CD8-positive, alpha-beta memory T cell (primary cell): Measurements from ENCODE around the gene CELF4. TPM values are rescaled to one million over a fixed set of nuclear protein-coding genes. Genes with fewer than 3 reads are reported as not detected.

Experiments
- CTCF ChIA-PET: fragments of 350-600 bp; sonication (Branson Sonifier 250); formaldehyde crosslinking; loops from one replicate; lab custom pipeline; 2021; ENCODE audit warnings: antibody characterized with exemption; lab: Charles Lee
- POLR2A ChIA-PET: fragments of 350-600 bp; sonication (Branson Sonifier 250); formaldehyde crosslinking; loops from one replicate; lab custom pipeline; 2021; ENCODE audit warnings: antibody characterized with exemption; lab: Charles Lee
- DNase-seq, 5 donors: peaks; one replicate each; pipeline versions ENCODE4 v3.0.0 to v3.0.0-alpha.2; 2020 to 2022; ENCODE audit warnings: mixed read lengths in 1 of 5
- H3K27ac ChIP-seq: one replicate; pipeline ENCODE4 v1.7.0; 2013; ENCODE audit warnings: low read depth, mild to moderate bottlenecking, low read length, moderate library complexity
- H3K27me3 ChIP-seq: 2 replicates; pipeline ENCODE4 v1.7.0; 2013; ENCODE audit warnings: low read length, mild to moderate bottlenecking; ENCODE audit not compliant: insufficient read depth, poor library complexity, severe bottlenecking
- H3K36me3 ChIP-seq: 2 replicates; pipeline ENCODE4 v1.7.0; 2013; ENCODE audit warnings: mild to moderate bottlenecking, low read length, moderate library complexity; ENCODE audit not compliant: insufficient read depth
- H3K4me1 ChIP-seq: 2 replicates; pipeline ENCODE4 v1.7.0; 2013; ENCODE audit warnings: mild to moderate bottlenecking, low read length, moderate library complexity; ENCODE audit not compliant: insufficient read depth
- H3K4me3 ChIP-seq: 2 replicates; pipeline ENCODE4 v1.7.0; 2013; ENCODE audit warnings: mild to moderate bottlenecking, low read length
- H3K9me3 ChIP-seq: 2 replicates; pipeline ENCODE4 v1.7.0; 2013; ENCODE audit warnings: mild to moderate bottlenecking, low read length
- H3K27ac Mint-ChIP-seq, 8 donors: one replicate each; pipeline ENCODE4 v1.8.0; 2020 to 2021; ENCODE audit warnings: mixed read lengths in 8 of 8, mild to moderate bottlenecking in 6 of 8, inconsistent platforms in 3 of 8, moderate library complexity in 3 of 8
- H3K27me3 Mint-ChIP-seq, 2 donors: one replicate each; pipeline ENCODE4 v1.8.0; 2020 to 2021; ENCODE audit warnings: mixed read lengths in 2 of 2, mild to moderate bottlenecking in 1 of 2, moderate library complexity in 1 of 2
- H3K36me3 Mint-ChIP-seq, 3 donors: one replicate each; pipeline ENCODE4 v1.8.0; 2020 to 2021; ENCODE audit warnings: mixed read lengths in 3 of 3, inconsistent platforms in 1 of 3, mild to moderate bottlenecking in 1 of 3
- H3K4me1 Mint-ChIP-seq, 3 donors: one replicate each; pipeline ENCODE4 v1.8.0; 2020 to 2021; ENCODE audit warnings: mixed read lengths in 3 of 3, inconsistent platforms in 1 of 3, mild to moderate bottlenecking in 1 of 3
- H3K4me3 Mint-ChIP-seq, 7 donors: one replicate each; pipeline ENCODE4 v1.8.0; 2020 to 2021; ENCODE audit warnings: mixed read lengths in 7 of 7, mild to moderate bottlenecking in 6 of 7, moderate library complexity in 4 of 7, inconsistent platforms in 2 of 7
- H3K9me3 Mint-ChIP-seq, 5 donors: one replicate each; pipeline ENCODE4 v1.8.0; 2020 to 2022; ENCODE audit warnings: mixed read lengths in 5 of 5, mild to moderate bottlenecking in 3 of 5, moderate library complexity in 2 of 5, inconsistent platforms in 1 of 5
- polyA plus RNA-seq: library from polyadenylated mRNA; unstranded; fragments of 300-500 nt; fragmentation: Illumina TruSeq; gene quantifications from one replicate; pipeline ENCODE4 v1.2.3, GENCODE V29; 2021
- total RNA-seq, 2 experiments: library from RNA; stranded (reverse); gene quantifications; one replicate each; pipeline ENCODE4 v1.2.3, GENCODE V29; 2021

CELF4 gene
- total and polyA plus RNA-seq, 3 experiments from 2014 or later, result not detected

GRCh38 chr18:37499913-37500312 lies 65.7 kb downstream of the CELF4 start:
- H3K9me3 ChIP-seq, result no peaks in the 10 kb centered on the region
- H3K4me1 ChIP-seq, result no peaks in the 10 kb centered on the region
- DNase-seq, result no peak
- Mint-ChIP-seq H3K27ac (no peak overlapping the region), H3K4me1 (no peaks in the 10 kb centered on the region), H3K36me3 (no peaks in the 10 kb centered on the region), H3K9me3 (peaks cover 0 to 4% (median 1%) of the 10 kb centered on the region in 5 donors), H3K4me3 (no peak overlapping the region), H3K27me3 (peaks cover 4 to 18% of the 10 kb centered on the region in 2 donors)
- POLR2A ChIA-PET, result no interaction called here
- H3K36me3 ChIP-seq, result no peaks in the 10 kb centered on the region
- no peak overlapping the region for H3K27ac ChIP-seq
- no peaks in the 10 kb centered on the region for H3K27me3 ChIP-seq
- H3K4me3 ChIP-seq, result no peak overlapping the region
- CTCF ChIA-PET, result no interaction called here

GRCh38 chr18:37499044-37499443 lies 66.6 kb downstream of the CELF4 start:
- no peak overlapping the region for H3K27ac ChIP-seq
- H3K9me3 ChIP-seq, result no peaks in the 10 kb centered on the region
- ChIA-PET CTCF (no interaction called here), POLR2A (no interaction called here)
- H3K27ac Mint-ChIP-seq, result no peak overlapping the region
- H3K36me3 Mint-ChIP-seq, result no peaks in the 10 kb centered on the region
- no peaks in the 10 kb centered on the region for H3K27me3 ChIP-seq
- H3K4me1 Mint-ChIP-seq, result no peaks in the 10 kb centered on the region
- H3K27me3 Mint-ChIP-seq, result peaks cover 4 to 18% of the 10 kb centered on the region in 2 donors
- no peak overlapping the region for H3K4me3 Mint-ChIP-seq
- DNase-seq, result no peak
- H3K4me1 ChIP-seq, result no peaks in the 10 kb centered on the region
- no peak overlapping the region for H3K4me3 ChIP-seq
- peaks cover 0 to 4% (median 1%) of the 10 kb centered on the region in 5 donors for H3K9me3 Mint-ChIP-seq
- H3K36me3 ChIP-seq, result no peaks in the 10 kb centered on the region

- no peaks in the 10 kb centered on the region for H3K36me3 ChIP-seq
- ChIA-PET CTCF (no interaction called here), POLR2A (no interaction called here)
- Mint-ChIP-seq H3K36me3 (no peaks in the 10 kb centered on the region), H3K9me3 (peaks cover 0 to 4% (median 1%) of the 10 kb centered on the region in 5 donors), H3K4me1 (no peaks in the 10 kb centered on the region), H3K4me3 (no peak overlapping the region), H3K27me3 (peaks cover 5 to 21% of the 10 kb centered on the region in 2 donors), H3K27ac (no peak overlapping the region)
- no peaks in the 10 kb centered on the region for H3K4me1 ChIP-seq
- no peak overlapping the region for H3K27ac ChIP-seq
- H3K27me3 ChIP-seq, result no peaks in the 10 kb centered on the region
- no peaks in the 10 kb centered on the region for H3K9me3 ChIP-seq
- H3K4me3 ChIP-seq, result no peak overlapping the region
- DNase-seq, result no peak
These were observed 67.6 kb downstream of the CELF4 start for GRCh38 chr18:37497853-37498518.

GRCh38 chr18:37496568-37496967 lies 69.0 kb downstream of the CELF4 start:
- Mint-ChIP-seq H3K4me3 (no peak overlapping the region), H3K36me3 (no peaks in the 10 kb centered on the region), H3K27ac (no peak overlapping the region), H3K4me1 (no peaks in the 10 kb centered on the region), H3K27me3 (peaks cover 4 to 18% of the 10 kb centered on the region in 2 donors), H3K9me3 (peaks cover 0 to 4% (median 1%) of the 10 kb centered on the region in 5 donors)
- Histone ChIP-seq H3K9me3 (no peaks in the 10 kb centered on the region), H3K27ac (no peak overlapping the region), H3K27me3 (no peaks in the 10 kb centered on the region), H3K4me3 (no peak overlapping the region), H3K4me1 (no peaks in the 10 kb centered on the region), H3K36me3 (no peaks in the 10 kb centered on the region)
- POLR2A ChIA-PET, result no interaction called here
- CTCF ChIA-PET, result no interaction called here
- DNase-seq, result no peak

GRCh38 chr18:37495354-37495753 lies 70.2 kb downstream of the CELF4 start:
- no peak overlapping the region for H3K27ac ChIP-seq
- no peaks in the 10 kb centered on the region for H3K4me1 Mint-ChIP-seq
- H3K27me3 Mint-ChIP-seq, result peaks cover 7 to 18% of the 10 kb centered on the region in 2 donors
- ChIA-PET POLR2A (no interaction called here), CTCF (no interaction called here)
- no peaks in the 10 kb centered on the region for H3K4me1 ChIP-seq
- no peak overlapping the region for H3K27ac Mint-ChIP-seq
- H3K27me3 ChIP-seq, result no peaks in the 10 kb centered on the region
- no peaks in the 10 kb centered on the region for H3K36me3 Mint-ChIP-seq
- H3K9me3 ChIP-seq, result no peaks in the 10 kb centered on the region
- H3K4me3 ChIP-seq, result no peak overlapping the region
- no peak for DNase-seq
- no peak overlapping the region for H3K4me3 Mint-ChIP-seq
- peaks cover 0 to 4% (median 1%) of the 10 kb centered on the region in 5 donors for H3K9me3 Mint-ChIP-seq
- H3K36me3 ChIP-seq, result no peaks in the 10 kb centered on the region

GRCh38 chr18:37494406-37494805 lies 71.2 kb downstream of the CELF4 start:
- no peaks in the 10 kb centered on the region for H3K36me3 ChIP-seq
- Mint-ChIP-seq H3K4me3 (no peak overlapping the region), H3K27ac (no peak overlapping the region), H3K9me3 (peaks cover 0 to 4% (median 0%) of the 10 kb centered on the region in 5 donors), H3K4me1 (no peaks in the 10 kb centered on the region), H3K27me3 (peaks cover 10 to 15% of the 10 kb centered on the region in 2 donors), H3K36me3 (no peaks in the 10 kb centered on the region)
- CTCF ChIA-PET, result no interaction called here
- H3K9me3 ChIP-seq, result no peaks in the 10 kb centered on the region
- no peaks in the 10 kb centered on the region for H3K27me3 ChIP-seq
- no peaks in the 10 kb centered on the region for H3K4me1 ChIP-seq
- no peak overlapping the region for H3K27ac ChIP-seq
- H3K4me3 ChIP-seq, result no peak overlapping the region
- POLR2A ChIA-PET, result no interaction called here
- no peak for DNase-seq

- no peak overlapping the region for H3K4me3 Mint-ChIP-seq
- H3K9me3 Mint-ChIP-seq, result peaks cover 0 to 3% (median 0%) of the 10 kb centered on the region in 5 donors
- no peak overlapping the region for H3K27ac Mint-ChIP-seq
- no peaks in the 10 kb centered on the region for H3K4me1 ChIP-seq
- peaks cover 15 to 17% of the 10 kb centered on the region in 2 donors for H3K27me3 Mint-ChIP-seq
- no peaks in the 10 kb centered on the region for H3K9me3 ChIP-seq
- ChIA-PET POLR2A (no interaction called here), CTCF (no interaction called here)
- H3K36me3 ChIP-seq, result no peaks in the 10 kb centered on the region
- H3K4me1 Mint-ChIP-seq, result no peaks in the 10 kb centered on the region
- H3K27me3 ChIP-seq, result no peaks in the 10 kb centered on the region
- H3K27ac ChIP-seq, result no peak overlapping the region
- no peak for DNase-seq
- no peaks in the 10 kb centered on the region for H3K36me3 Mint-ChIP-seq
- no peak overlapping the region for H3K4me3 ChIP-seq
These were observed 72.2 kb downstream of the CELF4 start for GRCh38 chr18:37493352-37493935.

GRCh38 chr18:37492952-37493351 lies 72.6 kb downstream of the CELF4 start:
- Mint-ChIP-seq H3K27me3 (peaks cover 20 to 22% of the 10 kb centered on the region in 2 donors), H3K36me3 (no peaks in the 10 kb centered on the region), H3K27ac (no peak overlapping the region), H3K4me1 (no peaks in the 10 kb centered on the region), H3K4me3 (no peak overlapping the region), H3K9me3 (peaks cover 0 to 3% (median 0%) of the 10 kb centered on the region in 5 donors)
- ChIA-PET CTCF (no interaction called here), POLR2A (no interaction called here)
- no peak for DNase-seq
- Histone ChIP-seq H3K27me3 (no peaks in the 10 kb centered on the region), H3K4me1 (no peaks in the 10 kb centered on the region), H3K9me3 (no peaks in the 10 kb centered on the region), H3K4me3 (no peak overlapping the region), H3K36me3 (no peaks in the 10 kb centered on the region), H3K27ac (no peak overlapping the region)
